Activated T-helper 9 cell treated with anti-CD3 and anti-CD28 coated beads, Interleukin-2, amount 50 U/mL, for 16 hours (primary cell): ENCODE measurements around the gene ITCH.
A peak's percentile ranks its signal among the peaks of the same experiment; 100 is the strongest.

ENCODE experiments used
- DNase-seq: peaks from one replicate; pipeline ENCODE4 v3.0.0-alpha.2; 2020; ENCODE audit warnings: low read depth

The ITCH gene

DNA sequence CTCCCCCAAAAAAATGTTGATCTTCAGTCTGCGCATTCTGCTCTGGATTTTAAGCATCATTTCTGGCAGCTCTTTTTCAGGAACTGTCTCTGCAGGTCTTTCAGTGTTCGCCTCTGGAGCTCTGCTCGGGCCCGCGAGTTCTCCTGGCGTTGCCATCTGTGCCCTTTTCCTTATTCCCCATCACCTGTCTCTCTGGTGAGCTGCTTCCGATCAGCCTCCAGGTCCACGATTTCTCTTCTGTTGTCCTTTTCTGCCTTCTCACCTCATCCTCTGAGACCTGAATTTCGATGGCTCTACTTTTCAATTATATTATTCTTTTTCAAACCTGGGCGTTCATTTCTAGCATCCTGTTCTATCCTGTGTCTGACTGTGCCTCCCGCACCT lies 194.9 kb downstream of the ITCH start:
- no peak for DNase-seq

GRCh38 chr20:34558320-34559218 lies 195.5 kb downstream of the ITCH start, which contains the start of gene MAP1LC3A:
Gene MAP1LC3A (plus strand): TSS chr20:34558718. CDS start chr20:34558869, 151 bp downstream.
- DNase-seq: peak; percentile 91

DNA sequence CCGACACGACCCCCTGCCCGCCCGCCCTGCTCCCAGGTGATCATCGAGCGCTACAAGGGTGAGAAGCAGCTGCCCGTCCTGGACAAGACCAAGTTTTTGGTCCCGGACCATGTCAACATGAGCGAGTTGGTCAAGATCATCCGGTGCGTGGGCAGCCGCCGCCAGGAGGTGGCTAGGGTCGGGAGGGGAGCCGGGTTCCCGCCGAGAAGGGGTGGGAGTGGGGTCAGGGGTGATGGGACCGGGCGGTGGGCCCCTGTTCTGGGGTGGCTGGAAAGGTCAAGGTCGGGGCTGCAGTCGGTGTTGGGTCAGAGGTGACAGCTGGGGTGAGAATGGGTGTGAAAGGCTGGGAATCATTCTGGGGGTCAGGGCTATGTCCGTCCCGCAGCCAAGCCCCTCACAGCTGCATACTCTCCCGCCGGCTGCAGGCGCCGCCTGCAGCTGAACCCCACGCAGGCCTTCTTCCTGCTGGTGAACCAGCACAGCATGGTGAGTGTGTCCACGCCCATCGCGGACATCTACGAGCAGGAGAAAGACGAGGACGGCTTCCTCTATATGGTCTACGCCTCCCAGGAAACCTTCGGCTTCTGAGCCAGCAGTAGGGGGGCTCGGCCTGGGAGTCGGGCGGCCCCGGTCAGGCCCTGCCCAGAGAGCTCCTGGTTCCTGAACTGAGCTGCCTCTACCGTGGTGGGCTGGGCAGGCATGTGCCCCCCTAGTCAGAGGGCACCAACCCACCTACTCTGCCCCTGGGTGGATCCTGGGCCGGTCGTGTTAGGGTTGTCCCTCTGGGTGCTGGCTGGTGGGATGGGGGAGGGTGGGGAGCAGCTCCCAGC lies 196.5 kb downstream of the ITCH start:
- no peak for DNase-seq

DNA sequence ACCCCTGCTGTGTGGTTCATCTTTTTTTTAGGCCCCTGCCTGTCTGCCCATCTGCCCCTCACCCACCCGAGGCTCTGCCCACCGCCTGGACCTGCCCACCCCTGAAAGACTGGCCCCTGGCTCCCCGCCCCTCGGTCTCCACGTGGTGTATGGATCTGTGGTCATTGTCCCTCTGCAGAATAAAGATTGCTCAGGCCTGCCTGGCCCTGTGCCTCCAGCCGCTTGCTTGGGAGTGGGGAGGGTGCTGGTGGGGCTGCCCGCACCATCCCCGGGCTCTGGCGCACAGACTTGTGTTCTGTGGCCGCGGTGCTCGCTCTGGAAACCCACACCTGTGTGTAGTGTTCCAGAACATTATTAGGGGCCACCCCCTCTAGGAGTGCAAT lies 197.1 kb downstream of the ITCH start:
- DNase-seq: no peak

- DNase-seq: no peak
Measured at GRCh38 chr20:34560614-34561013, 197.5 kb downstream of the ITCH start.
